Lung (tissue), 12 donors: ENCODE data around the gene NPTN. TPM values are rescaled to one million over a fixed set of nuclear protein-coding genes. Genes with fewer than 3 reads are reported as not detected.

ENCODE experiments used
- ATAC-seq: fragments of 200-7000 bp; cut with Tn5 transposase; one replicate; pipeline ENCODE4 v1.9.1; 2020; ENCODE audit warnings: moderate number of reproducible peaks; ENCODE audit not compliant: insufficient read depth, low FRiP score
- DNase-seq, 3 donors: peaks; one replicate each; pipeline ENCODE4 v3.0.0-alpha.2; 2013 to 2017
- H3K27ac ChIP-seq, 2 donors: one replicate each; pipeline ENCODE4 v1.5.1; 2013; ENCODE audit warnings: mild to moderate bottlenecking in 2 of 2, moderate library complexity in 2 of 2, control low read depth in 1 of 2, inconsistent platforms in 1 of 2, low read depth in 1 of 2, low read length in 1 of 2
- H3K27me3 ChIP-seq, 3 donors: one replicate each; pipeline ENCODE4 v1.5.1; 2013; ENCODE audit warnings: low read length in 2 of 3; ENCODE audit not compliant: control insufficient read depth in 3 of 3, insufficient read depth in 3 of 3
- H3K36me3 ChIP-seq, 4 donors: one replicate each; pipeline ENCODE4 v1.5.1; 2013; ENCODE audit warnings: low read length in 4 of 4, mild to moderate bottlenecking in 1 of 4, moderate library complexity in 1 of 4; ENCODE audit not compliant: control insufficient read depth in 4 of 4, insufficient read depth in 4 of 4
- H3K4me1 ChIP-seq, 5 donors: one replicate each; pipeline ENCODE4 v1.5.1; 2013; ENCODE audit warnings: low read length in 5 of 5, mild to moderate bottlenecking in 2 of 5, moderate library complexity in 1 of 5; ENCODE audit not compliant: control insufficient read depth in 5 of 5, insufficient read depth in 5 of 5
- H3K4me3 ChIP-seq: one replicate; pipeline ENCODE4 v1.5.1; 2013; ENCODE audit warnings: mild to moderate bottlenecking, control low read depth, moderate library complexity
- H3K9ac ChIP-seq, 2 donors: one replicate each; pipeline ENCODE4 v1.5.1; 2013; ENCODE audit warnings: low read length in 2 of 2, control low read depth in 1 of 2; ENCODE audit not compliant: insufficient read depth in 1 of 2
- H3K9me3 ChIP-seq, 4 donors: one replicate each; pipeline ENCODE4 v1.5.1; 2013; ENCODE audit warnings: low read length in 3 of 4, mild to moderate bottlenecking in 1 of 4, moderate library complexity in 1 of 4; ENCODE audit not compliant: control insufficient read depth in 4 of 4, insufficient read depth in 3 of 4
- WGBS, 2 donors: extraction: QIAGEN DNeasy Blood & Tissue Kit; methylation state at CpG; one replicate each; pipeline ENCODE4 v1.1.7; 2013; 5-methylcytosine and 5-hydroxymethylcytosine counted together
- polyA plus RNA-seq, 2 donors: library from polyadenylated mRNA; stranded (reverse); fragments of 200-250 nt; gene quantifications; one replicate each; pipeline ENCODE4 v1.2.1, GENCODE V29; 2013
- total RNA-seq, 2 donors: library from RNA; depleted of rRNA in 1 of 2; stranded (reverse); fragments of >200 nt in 1 of 2; gene quantifications; one replicate each; pipeline ENCODE4 v1.2.1, GENCODE V29; 2014 to 2021
- TF ChIP-seq, protein P1 (sequence below): IDR thresholded peaks from 2 replicates; pipeline ENCODE4 v1.5.1; 2012; ENCODE audit warnings: mild to moderate bottlenecking; ENCODE audit errors: control extremely low read depth, extremely low read depth
- donor health status: control.
- donor health status: control.
- donor health status: Bipolar disorder and iron deficiency.
- donor health status: healthy.
- donor health status: DM: yes; HTN: yes; CAD: no.

The NPTN gene
- total and polyA plus RNA-seq, 4 donors, result 34.1 to 148 (median 122) TPM

DNA sequence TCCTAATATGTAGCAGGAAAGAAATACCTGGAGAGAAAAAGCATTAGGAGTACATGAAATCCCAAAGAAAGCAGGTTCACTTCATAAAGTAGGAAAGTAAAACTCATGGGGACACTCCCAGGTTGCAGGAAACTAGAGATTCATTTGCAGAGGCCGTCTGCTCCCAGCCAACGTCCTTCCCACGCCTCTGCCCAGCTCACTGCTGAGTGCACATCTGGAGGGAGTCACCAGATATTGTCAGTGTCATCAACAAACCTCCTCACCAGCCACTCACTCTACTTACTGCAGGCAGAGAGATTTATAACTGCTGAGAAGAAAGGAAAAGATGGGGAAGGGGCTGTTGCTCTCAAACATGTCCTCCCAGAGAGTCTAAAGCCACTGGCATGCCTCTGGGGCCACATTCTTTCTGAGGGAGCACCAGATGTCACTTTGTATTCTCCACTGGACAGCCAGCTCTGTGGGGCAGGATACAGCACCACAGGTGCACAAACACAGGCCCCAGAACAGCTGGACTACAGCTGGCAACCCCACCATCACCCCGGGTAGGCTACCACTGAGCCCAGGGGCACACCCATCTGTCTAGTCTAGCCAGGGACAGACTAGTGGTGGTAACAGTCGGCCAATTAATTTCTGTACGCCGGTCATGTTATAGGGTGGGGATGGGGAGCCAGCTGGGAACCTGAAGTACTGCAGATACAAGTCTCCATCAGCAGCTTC is 64.5 kb downstream of the NPTN start:
- peaks cover 23 to 44% (median 39%) of the 10 kb centered on the region in 4 donors for H3K36me3 ChIP-seq
- 86 to 95% methylated on average over 7 of the region's 7 CpGs for WGBS, 2 donors
- no peaks in the 10 kb centered on the region for H3K27me3 ChIP-seq
- no peak overlapping the region for H3K9ac ChIP-seq
- H3K27ac ChIP-seq, result no peak overlapping the region
- peaks cover 0 to 12% (median 0%) of the 10 kb centered on the region in 5 donors for H3K4me1 ChIP-seq
- H3K9me3 ChIP-seq, result no peaks in the 10 kb centered on the region
- no peak for ATAC-seq
- TF ChIP-seq, protein P1, sequence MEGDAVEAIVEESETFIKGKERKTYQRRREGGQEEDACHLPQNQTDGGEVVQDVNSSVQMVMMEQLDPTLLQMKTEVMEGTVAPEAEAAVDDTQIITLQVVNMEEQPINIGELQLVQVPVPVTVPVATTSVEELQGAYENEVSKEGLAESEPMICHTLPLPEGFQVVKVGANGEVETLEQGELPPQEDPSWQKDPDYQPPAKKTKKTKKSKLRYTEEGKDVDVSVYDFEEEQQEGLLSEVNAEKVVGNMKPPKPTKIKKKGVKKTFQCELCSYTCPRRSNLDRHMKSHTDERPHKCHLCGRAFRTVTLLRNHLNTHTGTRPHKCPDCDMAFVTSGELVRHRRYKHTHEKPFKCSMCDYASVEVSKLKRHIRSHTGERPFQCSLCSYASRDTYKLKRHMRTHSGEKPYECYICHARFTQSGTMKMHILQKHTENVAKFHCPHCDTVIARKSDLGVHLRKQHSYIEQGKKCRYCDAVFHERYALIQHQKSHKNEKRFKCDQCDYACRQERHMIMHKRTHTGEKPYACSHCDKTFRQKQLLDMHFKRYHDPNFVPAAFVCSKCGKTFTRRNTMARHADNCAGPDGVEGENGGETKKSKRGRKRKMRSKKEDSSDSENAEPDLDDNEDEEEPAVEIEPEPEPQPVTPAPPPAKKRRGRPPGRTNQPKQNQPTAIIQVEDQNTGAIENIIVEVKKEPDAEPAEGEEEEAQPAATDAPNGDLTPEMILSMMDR, result no peak
- no peak overlapping the region for H3K4me3 ChIP-seq
- DNase-seq, result no peak

DNA sequence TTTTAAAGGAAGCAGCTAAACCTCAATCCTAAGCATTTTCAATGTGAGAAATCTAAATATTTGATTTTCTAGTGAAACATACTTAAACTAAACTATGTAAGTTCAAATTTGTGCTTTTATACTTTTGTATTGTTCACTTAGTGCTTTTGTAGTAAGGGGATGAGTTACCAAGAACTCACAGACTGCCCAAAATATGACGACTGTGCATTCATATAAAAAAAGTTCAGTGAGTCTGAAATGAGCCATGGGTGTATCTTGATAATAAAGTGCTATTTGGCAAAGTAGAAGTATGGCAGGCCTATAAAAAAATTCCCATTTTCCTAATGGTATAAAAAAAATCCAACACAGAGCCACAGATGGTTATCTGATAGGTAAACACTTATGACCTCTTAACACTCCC is 66.2 kb downstream of the NPTN start:
- H3K9ac ChIP-seq, result no peak overlapping the region

DNA sequence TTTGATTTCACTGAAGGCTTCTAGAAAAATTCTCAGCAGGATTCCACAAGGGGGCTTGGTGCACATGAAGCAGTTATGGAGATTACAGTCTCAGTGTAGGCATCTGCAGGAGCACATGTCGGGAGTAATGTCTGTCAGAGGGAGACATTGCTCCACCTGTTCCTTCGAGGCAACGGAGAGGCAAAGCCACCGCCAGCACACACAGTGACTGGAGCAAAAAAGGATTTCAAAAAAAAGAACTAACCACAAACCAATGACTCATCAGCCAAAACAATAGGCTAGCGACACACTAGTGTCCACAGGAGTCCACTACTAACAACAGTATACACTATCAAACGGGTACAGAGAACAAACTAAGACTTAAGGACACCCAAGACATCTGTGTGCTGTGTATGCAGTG is 68.9 kb downstream of the NPTN start:
- no peak for ATAC-seq
- H3K4me1 ChIP-seq, result peaks cover 0 to 2% (median 0%) of the 10 kb centered on the region in 5 donors
- H3K36me3 ChIP-seq, result peaks cover 12 to 45% (median 30%) of the 10 kb centered on the region in 4 donors

More for the DNA sequence above, 66.2 kb downstream of the NPTN start:
- H3K4me3 ChIP-seq, result no peak overlapping the region
- DNase-seq (no peak), ATAC-seq (no peak)
- H3K27me3 ChIP-seq, result no peaks in the 10 kb centered on the region
- H3K4me1 ChIP-seq, result peaks cover 0 to 7% (median 0%) of the 10 kb centered on the region in 5 donors
- H3K27ac ChIP-seq, result no peak overlapping the region
- peaks cover 26 to 54% (median 34%) of the 10 kb centered on the region in 4 donors for H3K36me3 ChIP-seq
- TF ChIP-seq, protein P1, result no peak
- 75 to 92% methylated on average over 1 of the region's 1 CpG for WGBS, 2 donors
- H3K9me3 ChIP-seq, result no peaks in the 10 kb centered on the region

More for the DNA sequence above, 68.9 kb downstream of the NPTN start:
- TF ChIP-seq, protein P1, result no peak
- 12 to 40% methylated on average over 6 of the region's 6 CpGs for WGBS, 2 donors
- Histone ChIP-seq H3K27ac (no peak overlapping the region), H3K4me3 (no peak overlapping the region), H3K9ac (no peak overlapping the region), H3K9me3 (no peaks in the 10 kb centered on the region), H3K27me3 (no peaks in the 10 kb centered on the region)
- no peak for DNase-seq
